GM21381 (cell line): Measurements from ENCODE around the gene KCNA10.

Source experiments
- ATAC-seq: cut with Tn5 transposase; IDR thresholded peaks from one replicate; pipeline ENCODE4 v1.9.1; 2021; ENCODE audit warnings: mild to moderate bottlenecking, moderate library complexity; ENCODE audit not compliant: unreplicated experiment

The KCNA10 gene

GRCh38 chr1:110502402-110503151 lies 16.4 kb downstream of the KCNA10 start:
- no peak for ATAC-seq

- ATAC-seq: no peak
These were observed 17.4 kb downstream of the KCNA10 start for GRCh38 chr1:110501488-110502132.

GRCh38 chr1:110498270-110498669 lies 20.7 kb downstream of the KCNA10 start:
- no peak for ATAC-seq

- no peak for ATAC-seq
These were observed 22.9 kb downstream of the KCNA10 start for GRCh38 chr1:110495926-110496600.

- no peak for ATAC-seq
These were observed 24.2 kb downstream of the KCNA10 start for GRCh38 chr1:110494522-110495406.

GRCh38 chr1:110494036-110494435 lies 24.9 kb downstream of the KCNA10 start:
- no peak for ATAC-seq

- no peak for ATAC-seq
These were observed 25.8 kb downstream of the KCNA10 start for GRCh38 chr1:110493059-110493699.

- no peak for ATAC-seq
These were observed 26.4 kb downstream of the KCNA10 start for GRCh38 chr1:110492573-110492972.

GRCh38 chr1:110490791-110491451 lies 28.1 kb downstream of the KCNA10 start:
- no peak for ATAC-seq

GRCh38 chr1:110489973-110490542 lies 28.9 kb downstream of the KCNA10 start:
- ATAC-seq: no peak

GRCh38 chr1:110489406-110489805 lies 29.6 kb downstream of the KCNA10 start:
- ATAC-seq: no peak

- ATAC-seq: no peak
These were observed 30.1 kb downstream of the KCNA10 start for GRCh38 chr1:110488867-110489266.

GRCh38 chr1:110488161-110488560 lies 30.8 kb downstream of the KCNA10 start:
- ATAC-seq: no peak

GRCh38 chr1:110487726-110488125 lies 31.2 kb downstream of the KCNA10 start:
- no peak for ATAC-seq

- ATAC-seq: no peak
These were observed 33.2 kb downstream of the KCNA10 start for GRCh38 chr1:110485725-110486124.

- no peak for ATAC-seq
These were observed 34.2 kb downstream of the KCNA10 start for GRCh38 chr1:110484801-110485200.

- ATAC-seq: no peak
These were observed 35.7 kb downstream of the KCNA10 start for GRCh38 chr1:110483308-110483685.

GRCh38 chr1:110482662-110483307 lies 36.2 kb downstream of the KCNA10 start:
- ATAC-seq: no peak

GRCh38 chr1:110481968-110482623 lies 36.9 kb downstream of the KCNA10 start:
- ATAC-seq: no peak
